Neural cell (in vitro differentiated cells): ENCODE data around the gene NPEPL1. TPM values are rescaled to one million over a fixed set of nuclear protein-coding genes. Genes with fewer than 3 reads are reported as not detected.
"Not testable (repeated sequence)": the region's sequence is repeated elsewhere in the genome, so short reads cannot be mapped to it uniquely, and the experiment has no call there.

ENCODE experiments used
- H2AFZ ChIP-seq: fragments of 200-600, 300-800 bp; sonication (generic), shearing (Covaris generic); 2 replicates; pipeline ENCODE4 v1.6.0; 2014; ENCODE audit warnings: low read depth, mild to moderate bottlenecking, antibody characterized with exemption, low read length, moderate library complexity
- H3F3A ChIP-seq: fragments of 200-600 bp; shearing (Covaris generic); 2 replicates; pipeline ENCODE4 v1.6.1; 2016; ENCODE audit warnings: mild to moderate bottlenecking, moderate library complexity, mixed read lengths, antibody characterized with exemption, low read length; ENCODE audit not compliant: insufficient read depth, poor library complexity, severe bottlenecking
- H3K27ac ChIP-seq: fragments of 200-600, 300-800 bp; sonication (generic), shearing (Covaris generic); 2 replicates; pipeline ENCODE4 v1.5.1; 2014; ENCODE audit warnings: mild to moderate bottlenecking, low read length, moderate library complexity
- H3K27me3 ChIP-seq: fragments of 300-800, 200-600 bp; sonication (generic), shearing (Covaris generic); 2 replicates; pipeline ENCODE4 v1.6.0; 2014; ENCODE audit warnings: mild to moderate bottlenecking, low read depth, low read length, moderate library complexity; ENCODE audit not compliant: insufficient read depth
- H3K36me3 ChIP-seq: fragments of 300-800, 200-600 bp; sonication (generic), shearing (Covaris generic); 2 replicates; pipeline ENCODE4 v1.5.1; 2014; ENCODE audit warnings: mild to moderate bottlenecking, antibody characterized with exemption, low read length, moderate library complexity; ENCODE audit not compliant: insufficient read depth
- H3K4me2 ChIP-seq: fragments of 300-800, 200-600 bp; sonication (generic), shearing (Covaris generic); 2 replicates; pipeline ENCODE4 v1.6.0; 2014; ENCODE audit warnings: mild to moderate bottlenecking, low read length
- H3K4me3 ChIP-seq: fragments of 300-800, 200-600 bp; sonication (generic), shearing (Covaris generic); 2 replicates; pipeline ENCODE4 v1.5.1; 2014; ENCODE audit warnings: mild to moderate bottlenecking, low read length, moderate library complexity
- H3K79me2 ChIP-seq: fragments of 200-600 bp; shearing (Covaris generic); replicated peaks from 2 replicates; pipeline ENCODE4 v1.6.0; 2014; ENCODE audit warnings: mild to moderate bottlenecking, low read length, moderate library complexity; ENCODE audit not compliant: insufficient read depth
- H3K9ac ChIP-seq: fragments of 300-800, 200-600 bp; sonication (generic), shearing (Covaris generic); 2 replicates; pipeline ENCODE4 v1.6.1; 2016; ENCODE audit warnings: mild to moderate bottlenecking, low read length, mixed read lengths
- H3K9me2 ChIP-seq: fragments of 200-600 bp; shearing (Covaris generic); 2 replicates; pipeline ENCODE4 v1.6.1; 2016; ENCODE audit warnings: mild to moderate bottlenecking, low read length, mixed read lengths; ENCODE audit not compliant: insufficient read depth
- H3K9me3 ChIP-seq: fragments of 200-600, 300-800 bp; sonication (generic), shearing (Covaris generic); 2 replicates; pipeline ENCODE4 v1.6.1; 2016; ENCODE audit warnings: mild to moderate bottlenecking, mixed run types, low read length, moderate library complexity, mixed read lengths
- H4K20me1 ChIP-seq: fragments of 200-600 bp; shearing (Covaris generic); 2 replicates; pipeline ENCODE4 v1.6.1; 2016; ENCODE audit warnings: mild to moderate bottlenecking, mixed run types; ENCODE audit not compliant: insufficient read depth
- EP300 ChIP-seq: fragments of 450-650 bp; conservative IDR thresholded peaks from 2 replicates; pipeline ENCODE4 v1.6.1; 2014; ENCODE audit warnings: antibody characterized with exemption, mild to moderate bottlenecking, moderate library complexity; ENCODE audit not compliant: poor library complexity, severe bottlenecking
- EZH2 ChIP-seq: fragments of 200-600, 300-800 bp; shearing (Covaris generic), sonication (generic); IDR thresholded peaks from 2 replicates; pipeline ENCODE4 v1.6.1; 2014; ENCODE audit warnings: antibody characterized with exemption, low read length, borderline replicate concordance, mild to moderate bottlenecking; ENCODE audit not compliant: insufficient read depth, poor library complexity, severe bottlenecking
- MXI1 ChIP-seq: fragments of 450-650 bp; conservative IDR thresholded peaks from 2 replicates; pipeline ENCODE4 v1.6.1; 2014; ENCODE audit warnings: antibody characterized with exemption, mild to moderate bottlenecking; ENCODE audit not compliant: poor library complexity, severe bottlenecking
- POLR2AphosphoS5 ChIP-seq: IDR thresholded peaks from 2 replicates; pipeline ENCODE4 v1.6.1; 2012
- RAD21 ChIP-seq: fragments of 450-650 bp; conservative IDR thresholded peaks from 2 replicates; pipeline ENCODE4 v1.6.1; 2014; ENCODE audit warnings: antibody characterized with exemption, mild to moderate bottlenecking, moderate library complexity
- SMC3 ChIP-seq: fragments of 450-650 bp; conservative IDR thresholded peaks from 2 replicates; pipeline ENCODE4 v1.6.1; 2014; ENCODE audit warnings: antibody characterized with exemption, mild to moderate bottlenecking, moderate library complexity; ENCODE audit not compliant: poor library complexity
- TAF1 ChIP-seq: IDR thresholded peaks from 2 replicates; pipeline ENCODE4 v1.6.1; 2012; ENCODE audit warnings: low read depth
- polyA plus RNA-seq: library from polyadenylated mRNA; depleted of rRNA; stranded (reverse); fragments of >200 nt; gene quantifications from 2 replicates; pipeline ENCODE4 v1.2.3, GENCODE V29; 2014
- TF ChIP-seq, protein P1 (sequence below): fragments of 450-650 bp; IDR thresholded peaks from 2 replicates; pipeline ENCODE4 v1.5.1; 2014; ENCODE audit warnings: antibody characterized with exemption, mild to moderate bottlenecking, moderate library complexity; ENCODE audit not compliant: poor library complexity, severe bottlenecking
- TF ChIP-seq, protein P2 (sequence below): IDR thresholded peaks from 2 replicates; pipeline ENCODE4 v1.6.1; 2012; ENCODE audit warnings: borderline replicate concordance

The NPEPL1 gene
- polyA plus RNA-seq, 1 donor from 2014 or later = 63.4 TPM

DNA sequence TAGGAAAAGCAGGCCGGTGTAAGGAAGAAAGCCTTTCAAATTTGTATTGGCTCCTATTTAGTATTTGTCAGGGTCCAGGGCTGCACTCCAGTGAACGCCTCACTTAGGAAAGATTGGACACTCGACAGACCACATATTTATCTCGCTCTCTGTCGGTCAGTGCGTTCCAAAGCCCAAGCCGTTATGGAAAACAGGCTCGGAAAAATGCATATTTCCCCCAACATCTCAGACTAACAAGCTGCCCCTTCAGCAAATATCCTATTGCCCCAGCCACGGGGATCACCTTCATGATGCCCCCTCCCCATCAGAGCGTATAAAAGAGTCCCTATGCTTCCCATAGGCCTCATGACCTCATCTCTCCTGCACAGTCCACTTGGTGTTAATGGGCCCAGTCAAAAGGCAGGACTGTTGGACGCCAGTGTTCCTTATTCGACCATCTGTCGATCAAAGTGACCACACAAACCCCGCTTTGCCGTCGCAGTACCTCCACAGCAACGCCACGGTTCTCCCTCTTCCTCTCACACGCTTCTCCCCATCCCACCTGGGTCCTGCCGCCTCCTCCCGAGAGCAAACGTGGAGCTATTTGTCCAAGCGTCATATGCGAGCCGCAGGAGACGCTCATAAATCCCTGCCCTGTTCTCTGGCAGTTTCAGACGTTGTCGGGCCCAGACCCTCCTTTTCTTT, 63.3 kb downstream of the NPEPL1 start:
- Histone ChIP-seq H3K36me3 (no peaks in the 10 kb centered on the region), H3K9ac (no peak overlapping the region), H3K4me2 (no peak overlapping the region), H2AFZ (no peak overlapping the region), H3K27me3 (no peaks in the 10 kb centered on the region), H3F3A (no peaks in the 10 kb centered on the region), H3K9me3 (no peaks in the 10 kb centered on the region), H3K79me2 (no peaks in the 10 kb centered on the region), H3K27ac (no peak overlapping the region), H3K4me3 (no peak overlapping the region), H4K20me1 (no peaks in the 10 kb centered on the region), H3K9me2 (no peaks in the 10 kb centered on the region)
- TF ChIP-seq, protein P1, sequence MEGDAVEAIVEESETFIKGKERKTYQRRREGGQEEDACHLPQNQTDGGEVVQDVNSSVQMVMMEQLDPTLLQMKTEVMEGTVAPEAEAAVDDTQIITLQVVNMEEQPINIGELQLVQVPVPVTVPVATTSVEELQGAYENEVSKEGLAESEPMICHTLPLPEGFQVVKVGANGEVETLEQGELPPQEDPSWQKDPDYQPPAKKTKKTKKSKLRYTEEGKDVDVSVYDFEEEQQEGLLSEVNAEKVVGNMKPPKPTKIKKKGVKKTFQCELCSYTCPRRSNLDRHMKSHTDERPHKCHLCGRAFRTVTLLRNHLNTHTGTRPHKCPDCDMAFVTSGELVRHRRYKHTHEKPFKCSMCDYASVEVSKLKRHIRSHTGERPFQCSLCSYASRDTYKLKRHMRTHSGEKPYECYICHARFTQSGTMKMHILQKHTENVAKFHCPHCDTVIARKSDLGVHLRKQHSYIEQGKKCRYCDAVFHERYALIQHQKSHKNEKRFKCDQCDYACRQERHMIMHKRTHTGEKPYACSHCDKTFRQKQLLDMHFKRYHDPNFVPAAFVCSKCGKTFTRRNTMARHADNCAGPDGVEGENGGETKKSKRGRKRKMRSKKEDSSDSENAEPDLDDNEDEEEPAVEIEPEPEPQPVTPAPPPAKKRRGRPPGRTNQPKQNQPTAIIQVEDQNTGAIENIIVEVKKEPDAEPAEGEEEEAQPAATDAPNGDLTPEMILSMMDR = no peak
- TF ChIP-seq, protein P2, sequence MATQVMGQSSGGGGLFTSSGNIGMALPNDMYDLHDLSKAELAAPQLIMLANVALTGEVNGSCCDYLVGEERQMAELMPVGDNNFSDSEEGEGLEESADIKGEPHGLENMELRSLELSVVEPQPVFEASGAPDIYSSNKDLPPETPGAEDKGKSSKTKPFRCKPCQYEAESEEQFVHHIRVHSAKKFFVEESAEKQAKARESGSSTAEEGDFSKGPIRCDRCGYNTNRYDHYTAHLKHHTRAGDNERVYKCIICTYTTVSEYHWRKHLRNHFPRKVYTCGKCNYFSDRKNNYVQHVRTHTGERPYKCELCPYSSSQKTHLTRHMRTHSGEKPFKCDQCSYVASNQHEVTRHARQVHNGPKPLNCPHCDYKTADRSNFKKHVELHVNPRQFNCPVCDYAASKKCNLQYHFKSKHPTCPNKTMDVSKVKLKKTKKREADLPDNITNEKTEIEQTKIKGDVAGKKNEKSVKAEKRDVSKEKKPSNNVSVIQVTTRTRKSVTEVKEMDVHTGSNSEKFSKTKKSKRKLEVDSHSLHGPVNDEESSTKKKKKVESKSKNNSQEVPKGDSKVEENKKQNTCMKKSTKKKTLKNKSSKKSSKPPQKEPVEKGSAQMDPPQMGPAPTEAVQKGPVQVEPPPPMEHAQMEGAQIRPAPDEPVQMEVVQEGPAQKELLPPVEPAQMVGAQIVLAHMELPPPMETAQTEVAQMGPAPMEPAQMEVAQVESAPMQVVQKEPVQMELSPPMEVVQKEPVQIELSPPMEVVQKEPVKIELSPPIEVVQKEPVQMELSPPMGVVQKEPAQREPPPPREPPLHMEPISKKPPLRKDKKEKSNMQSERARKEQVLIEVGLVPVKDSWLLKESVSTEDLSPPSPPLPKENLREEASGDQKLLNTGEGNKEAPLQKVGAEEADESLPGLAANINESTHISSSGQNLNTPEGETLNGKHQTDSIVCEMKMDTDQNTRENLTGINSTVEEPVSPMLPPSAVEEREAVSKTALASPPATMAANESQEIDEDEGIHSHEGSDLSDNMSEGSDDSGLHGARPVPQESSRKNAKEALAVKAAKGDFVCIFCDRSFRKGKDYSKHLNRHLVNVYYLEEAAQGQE = no peak
- TF ChIP-seq EP300 (no peak), MXI1 (no peak)

DNA sequence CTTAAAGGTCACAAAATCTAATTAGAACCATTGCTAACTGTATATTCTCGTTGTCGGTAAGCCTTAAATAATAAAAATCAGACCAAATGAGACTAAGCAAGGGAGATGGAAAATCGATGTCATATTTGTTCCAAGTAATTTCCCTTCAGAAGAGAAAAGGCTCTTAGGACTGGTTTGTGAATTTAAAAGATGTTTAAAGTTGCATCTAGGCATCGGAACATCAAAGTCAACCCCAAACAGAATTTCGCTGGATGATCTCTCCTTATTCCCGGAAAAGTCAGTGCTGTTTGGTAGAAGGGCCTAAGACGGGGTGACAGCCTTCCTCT, 63.8 kb downstream of the NPEPL1 start:
- H3K9ac ChIP-seq = no peak overlapping the region
- no peaks in the 10 kb centered on the region for H3K9me2 ChIP-seq
- no peaks in the 10 kb centered on the region for H3K36me3 ChIP-seq
- H3K27me3 ChIP-seq = no peaks in the 10 kb centered on the region
- no peaks in the 10 kb centered on the region for H4K20me1 ChIP-seq
- no peak overlapping the region for H3K4me2 ChIP-seq
- H3K79me2 ChIP-seq = no peaks in the 10 kb centered on the region
- H3K4me3 ChIP-seq = no peak overlapping the region
- no peak overlapping the region for H2AFZ ChIP-seq
- no peaks in the 10 kb centered on the region for H3F3A ChIP-seq
- TF ChIP-seq MXI1 = no peak
- no peak for TF ChIP-seq TAF1
- no peak for TF ChIP-seq EZH2
- no peak for TF ChIP-seq RAD21
- TF ChIP-seq SMC3 = no peak
- TF ChIP-seq, protein P1 = no peak
- TF ChIP-seq POLR2AphosphoS5 = no peak
- TF ChIP-seq, protein P2 = no peak
- no peak for TF ChIP-seq EP300
- H3K9me3 ChIP-seq = no peaks in the 10 kb centered on the region
- no peak overlapping the region for H3K27ac ChIP-seq

DNA sequence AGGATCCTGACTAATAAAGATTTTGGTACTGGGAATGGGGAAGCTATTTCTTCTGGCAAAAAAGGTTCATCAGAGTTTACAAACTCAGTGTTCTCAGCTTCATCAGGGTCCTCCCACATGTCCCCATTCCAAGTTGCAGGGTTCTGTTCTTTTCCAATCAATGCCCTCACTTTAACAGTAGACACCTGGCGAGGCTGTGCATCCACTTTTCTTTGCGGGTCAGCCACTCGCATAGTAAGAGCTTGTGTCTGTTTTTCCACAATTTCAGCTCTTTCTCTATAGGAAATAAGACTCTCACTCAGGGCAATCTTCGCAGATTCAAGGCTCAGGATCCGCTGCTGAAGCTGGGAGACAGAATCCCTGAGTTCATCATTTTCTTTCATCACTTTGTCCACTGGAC, 65.0 kb downstream of the NPEPL1 start:
- H3K9ac ChIP-seq, H3K9me3 ChIP-seq, H3K9me2 ChIP-seq, H3K4me3 ChIP-seq, H3K27me3 ChIP-seq, H4K20me1 ChIP-seq, H3K4me2 ChIP-seq, H3K79me2 ChIP-seq, H3F3A ChIP-seq, H3K27ac ChIP-seq, H2AFZ ChIP-seq, H3K36me3 ChIP-seq: not testable (repeated sequence)
